NB4 (cell line): ENCODE results near the gene VIT.
A peak's percentile ranks its signal among the peaks of the same experiment; 100 is the strongest.

Source experiments
- DNase-seq: peaks from one replicate; pipeline ENCODE4 v3.0.0; 2010; ENCODE audit warnings: low read depth
- H3K4me3 ChIP-seq: one replicate; pipeline ENCODE4 v1.5.1; 2011; ENCODE audit warnings: mild to moderate bottlenecking, low read depth, low read length, moderate library complexity
- CTCF ChIP-seq: IDR thresholded peaks from one replicate; pipeline ENCODE4 v1.5.1; 2012; ENCODE audit warnings: low read depth, low read length
- MAX ChIP-seq: IDR thresholded peaks from 2 replicates; pipeline ENCODE4 v1.6.1; 2011; ENCODE audit warnings: low read depth, low read length
- MYC ChIP-seq: IDR thresholded peaks from 2 replicates; pipeline ENCODE4 v1.6.1; 2011; ENCODE audit warnings: low read depth, low read length
- POLR2A ChIP-seq: IDR thresholded peaks from 2 replicates; pipeline ENCODE4 v1.6.1; 2011; ENCODE audit warnings: mild to moderate bottlenecking; ENCODE audit not compliant: insufficient read length; ENCODE audit errors: extremely low read depth

The VIT gene

GRCh38 chr2:36696533-36696932, at the start of gene VIT:
VIT (plus strand) TSS chr2:36696707; CDS start chr2:36716371, 19,664 bp downstream.
- H3K4me3 ChIP-seq: peak within 1 kb of the TSS; percentile 76
- peak; percentile 64 for DNase-seq
- TF ChIP-seq MAX: no peak
- TF ChIP-seq MYC: no peak
- no peak for TF ChIP-seq CTCF
- no peak for TF ChIP-seq POLR2A

- no peak overlapping the region for H3K4me3 ChIP-seq
- DNase-seq: peak; percentile 40
- TF ChIP-seq MAX (no peak), POLR2A (no peak), MYC (no peak)
Measured at GRCh38 chr2:36650031-36650829, 46.3 kb upstream of the VIT start.

GRCh38 chr2:36653155-36653554, 43.4 kb upstream of the VIT start:
- no peak overlapping the region for H3K4me3 ChIP-seq
- no peak for DNase-seq
- TF ChIP-seq POLR2A (no peak), CTCF (no peak), MYC (no peak), MAX (no peak)

- no peak for DNase-seq
- H3K4me3 ChIP-seq: no peak overlapping the region
- TF ChIP-seq POLR2A (no peak), CTCF (no peak), MYC (no peak), MAX (no peak)
Measured at GRCh38 chr2:36653967-36654694, 42.4 kb upstream of the VIT start.

- no peak for DNase-seq
- TF ChIP-seq MAX: no peak
- no peak overlapping the region for H3K4me3 ChIP-seq
Measured at GRCh38 chr2:36655453-36655852, 41.1 kb upstream of the VIT start.

- no peak for DNase-seq
- TF ChIP-seq MYC (no peak), CTCF (no peak), POLR2A (no peak), MAX (no peak)
Measured at GRCh38 chr2:36657703-36658102, 38.8 kb upstream of the VIT start.

More at GRCh38 chr2:36657703-36658102, 38.8 kb upstream of the VIT start:
- H3K4me3 ChIP-seq: no peak overlapping the region
